HCEC 1CT (cell line): ENCODE measurements around the gene NOD2.

ENCODE experiments used
- DNase-seq: peaks from one replicate; pipeline ENCODE4 v3.0.0-alpha.2; 2017

The NOD2 gene

DNA sequence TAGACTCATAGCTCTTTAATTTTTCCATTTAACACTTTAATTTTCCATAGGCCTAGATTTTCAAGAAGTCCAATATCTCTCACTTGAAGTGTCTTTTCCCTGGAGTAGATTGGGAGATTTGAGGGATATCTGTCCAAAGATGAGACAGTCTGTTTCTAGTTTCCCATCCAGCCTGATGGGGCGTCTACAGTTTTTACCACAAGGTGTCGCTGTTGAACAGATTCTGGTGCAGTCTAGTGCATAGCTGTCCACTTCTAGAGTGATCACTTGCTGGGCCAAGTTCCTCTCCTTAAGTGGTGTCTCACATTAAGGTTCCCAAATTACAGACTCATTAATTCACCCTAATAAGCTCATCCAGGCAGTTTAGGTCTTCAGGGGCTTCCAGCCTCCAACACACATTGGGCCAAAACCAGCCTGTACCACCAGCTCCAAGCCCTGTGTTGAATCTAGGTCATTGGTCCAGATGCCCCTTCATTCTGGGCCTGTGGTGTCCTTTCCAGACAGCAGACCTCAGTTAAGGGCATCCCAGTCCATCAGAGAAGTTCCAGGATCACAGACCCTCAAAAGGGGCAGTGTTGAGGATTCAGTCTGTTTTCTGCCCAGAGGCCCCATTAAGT lies 21.7 kb upstream of the NOD2 start:
- DNase-seq, result no peak

- no peak for DNase-seq
These were observed 19.7 kb upstream of the NOD2 start for GRCh38 chr16:50673496-50674275.

DNA sequence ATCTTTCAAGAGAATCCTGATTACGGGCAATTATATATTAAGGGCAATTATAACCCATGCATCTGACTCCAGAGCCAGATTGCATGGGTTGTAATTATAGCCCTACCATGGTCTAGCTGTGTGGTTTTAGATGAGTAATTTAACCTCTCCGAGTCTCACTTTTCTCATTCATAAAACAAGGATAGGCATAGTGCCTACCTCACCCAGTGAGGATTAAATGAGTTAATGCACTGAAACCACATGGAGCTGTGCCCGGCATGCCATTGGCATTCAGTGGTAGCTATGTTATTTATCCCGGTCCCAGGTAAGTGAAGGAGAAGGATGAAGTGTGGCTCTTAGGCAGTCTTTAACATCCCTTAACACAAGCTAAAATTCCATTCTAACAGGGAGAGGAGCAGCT lies 18.6 kb upstream of the NOD2 start:
- no peak for DNase-seq

DNA sequence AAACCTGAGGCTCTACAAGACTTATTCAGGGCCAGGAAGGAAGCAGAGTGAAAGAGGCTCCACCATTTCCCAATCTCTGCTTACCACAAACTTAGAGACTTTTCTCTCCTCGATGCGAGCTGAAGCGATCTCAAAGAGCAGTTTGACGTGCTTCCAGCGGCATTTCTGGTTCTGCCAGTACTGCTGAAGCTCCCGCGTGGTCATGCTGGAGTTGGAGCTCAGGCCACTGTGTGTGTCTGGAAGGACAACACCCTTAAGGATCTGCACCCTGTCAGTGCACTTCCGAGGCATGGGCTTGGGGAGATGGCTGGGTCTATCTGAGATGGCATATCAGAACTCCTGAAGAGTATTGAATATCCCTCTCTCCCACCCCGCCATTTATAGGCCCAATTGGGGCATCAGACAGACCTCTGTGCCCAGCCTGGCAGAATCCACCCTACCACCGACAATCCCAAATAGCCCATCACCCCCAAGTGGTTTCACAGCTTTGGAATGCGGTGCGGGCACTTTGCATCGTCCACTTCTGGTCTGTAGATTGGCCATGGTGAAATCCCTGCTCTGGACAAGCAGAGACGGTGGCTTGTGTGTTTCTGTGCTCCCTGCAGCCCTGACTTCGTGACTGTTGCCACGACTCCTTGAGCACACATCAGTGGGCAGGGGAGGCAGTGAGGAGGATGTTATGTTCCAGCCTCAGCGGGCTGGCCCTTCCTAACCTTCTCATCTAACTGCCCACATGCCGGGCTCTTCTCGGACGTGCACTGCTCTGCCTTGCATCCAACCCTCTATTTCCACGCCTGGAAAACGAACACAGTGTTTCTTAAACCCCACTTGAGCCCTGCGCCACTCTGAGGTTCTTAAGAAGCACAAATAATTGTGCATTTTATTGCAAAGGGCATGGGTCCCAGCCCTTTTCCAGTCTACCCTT lies 17.5 kb upstream of the NOD2 start:
- DNase-seq, result no peak

GRCh38 chr16:50676684-50677225 lies 16.7 kb upstream of the NOD2 start:
- no peak for DNase-seq

GRCh38 chr16:50677351-50677750 lies 16.1 kb upstream of the NOD2 start:
- no peak for DNase-seq

DNA sequence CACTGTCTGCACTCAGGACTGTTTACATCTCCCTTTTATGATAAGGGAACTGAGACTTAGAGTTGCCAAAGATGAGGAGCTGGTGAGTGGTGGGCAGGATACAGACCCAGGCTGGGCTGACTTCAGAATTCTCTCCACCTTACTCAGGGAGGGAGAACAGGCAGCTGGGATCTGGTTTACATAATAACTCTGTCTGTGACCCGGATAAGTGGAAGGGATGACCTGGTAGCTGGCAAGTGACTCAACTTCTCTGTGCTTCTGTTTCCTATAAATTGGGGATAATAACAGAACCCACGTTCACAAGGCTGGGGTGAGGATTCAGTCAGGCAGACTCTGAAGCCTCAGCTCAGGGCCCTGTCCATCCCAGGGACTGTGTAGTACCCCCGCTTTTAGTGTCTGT lies 14.9 kb upstream of the NOD2 start:
- DNase-seq, result no peak

GRCh38 chr16:50679266-50679665 lies 14.1 kb upstream of the NOD2 start:
- DNase-seq, result no peak

GRCh38 chr16:50679676-50680555 lies 13.5 kb upstream of the NOD2 start:
- DNase-seq, result no peak

DNA sequence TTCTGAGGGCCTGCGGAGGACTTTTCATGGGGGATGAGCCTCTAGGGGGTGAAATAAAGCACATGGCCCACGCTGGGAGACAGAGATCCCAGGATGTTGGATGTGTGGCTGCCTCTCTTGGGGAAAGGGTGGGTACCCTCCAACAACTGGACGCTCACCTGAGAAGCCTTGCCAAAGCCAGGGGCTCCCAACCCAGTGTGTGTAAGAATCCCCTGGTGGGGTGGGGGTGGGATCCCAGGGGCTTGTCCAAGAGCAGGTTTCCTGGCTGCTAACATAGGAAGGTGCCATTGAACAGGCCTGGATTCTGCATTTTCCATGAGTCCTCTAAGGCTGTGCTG lies 12.9 kb upstream of the NOD2 start:
- DNase-seq, result no peak

DNA sequence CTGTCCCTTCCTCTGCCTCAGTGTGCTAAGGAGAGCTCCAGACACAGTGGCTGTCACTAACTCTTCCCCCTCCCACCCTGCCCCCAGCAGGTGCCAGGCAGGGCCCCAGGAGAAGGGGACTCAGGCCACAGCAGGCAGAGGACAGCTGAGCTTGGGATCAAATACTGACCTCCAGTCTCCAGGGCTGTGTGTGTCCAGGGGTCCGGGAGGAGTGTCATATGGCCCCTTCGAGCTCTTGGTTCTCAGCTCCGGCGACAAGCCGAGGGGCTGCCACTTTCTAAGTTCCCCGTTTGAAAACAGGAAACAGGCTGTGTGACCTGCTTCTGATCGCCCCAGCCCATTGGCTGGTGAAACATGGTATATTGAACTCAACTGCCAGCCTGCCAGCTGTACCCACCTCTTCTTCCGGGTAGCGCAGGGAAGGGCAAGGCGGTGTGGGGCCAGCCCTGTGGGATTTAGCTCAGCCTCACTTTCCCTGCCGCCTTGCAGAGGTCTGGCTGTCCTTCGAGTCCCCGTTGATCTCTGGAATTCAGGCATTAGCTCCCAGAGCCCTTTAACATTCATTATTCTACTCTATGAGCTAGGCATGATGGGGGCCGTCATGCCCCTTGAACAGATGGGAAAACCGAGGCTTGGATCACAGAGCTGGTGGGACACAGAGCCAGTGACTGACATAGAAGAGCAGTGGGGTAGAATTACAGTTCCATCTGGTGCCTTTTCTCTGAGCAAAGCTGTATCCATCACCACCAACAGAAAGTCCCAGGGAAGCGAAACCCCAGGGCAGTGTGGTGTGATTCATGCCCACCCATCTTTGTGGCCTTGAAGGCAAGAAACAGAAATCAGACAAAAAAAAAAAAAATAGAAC lies 12.2 kb upstream of the NOD2 start, which contains the start of gene SNX20:
Gene SNX20, minus strand, starts transcription at position 292 of the 865 bp plus-strand sequence. CDS start 3,786 bp downstream, outside the sequence.
- DNase-seq, result no peak

GRCh38 chr16:50683689-50684374 lies 9.6 kb upstream of the NOD2 start:
- no peak for DNase-seq

- no peak for DNase-seq
These were observed 8.5 kb upstream of the NOD2 start for GRCh38 chr16:50684823-50685461.

DNA sequence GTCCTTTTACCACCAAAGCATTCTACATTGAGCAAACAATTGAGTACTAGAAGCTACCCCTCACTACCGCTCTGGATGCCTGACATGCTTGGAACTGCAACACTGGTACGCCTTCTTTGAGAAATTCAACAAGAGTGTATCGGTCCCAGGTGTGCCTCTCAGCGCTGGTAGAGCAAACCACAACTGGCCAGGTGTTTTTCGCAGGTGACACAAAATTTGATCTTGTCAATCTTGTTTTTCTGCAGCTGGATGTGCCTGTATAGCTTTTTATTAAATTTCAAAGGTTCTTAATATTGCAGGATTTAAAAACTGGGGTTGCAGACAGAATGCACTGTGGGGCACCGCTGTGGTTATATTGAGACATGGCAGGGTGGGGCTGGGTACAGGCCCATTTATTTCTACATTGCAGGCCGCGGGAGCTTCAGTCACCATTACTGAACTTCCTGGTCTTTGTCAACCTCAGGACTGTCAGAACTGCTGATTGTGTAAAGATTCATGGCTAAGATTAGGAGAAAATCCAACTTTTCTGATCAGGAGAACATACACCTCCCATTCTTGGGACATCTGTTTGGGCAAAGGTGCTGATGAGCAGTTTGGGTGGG lies 7.8 kb upstream of the NOD2 start:
- no peak for DNase-seq

- no peak for DNase-seq
These were observed 5.3 kb upstream of the NOD2 start for GRCh38 chr16:50688083-50688482.

DNA sequence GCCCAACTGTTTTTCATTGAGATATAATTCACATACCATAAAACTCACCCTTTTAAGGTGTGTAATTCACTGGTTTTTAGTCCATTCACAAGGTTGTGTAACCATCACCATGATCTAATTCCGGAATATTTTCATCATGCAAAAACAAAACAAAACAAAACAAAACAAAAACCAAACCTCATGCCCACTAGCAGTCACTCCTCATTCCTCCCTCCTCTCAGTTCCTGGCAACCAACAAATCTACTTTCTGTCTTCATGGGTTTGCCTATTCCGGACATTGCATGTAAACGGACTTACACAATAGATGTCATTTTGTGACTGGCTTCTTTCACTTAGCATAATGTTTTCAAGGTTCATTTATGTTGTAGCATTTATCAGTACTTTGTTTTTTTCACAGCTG lies 4.5 kb upstream of the NOD2 start:
- no peak for DNase-seq

GRCh38 chr16:50690177-50690576 lies 3.2 kb upstream of the NOD2 start:
- DNase-seq, result no peak

GRCh38 chr16:50692644-50692998 lies 785 bp upstream of the NOD2 start:
- DNase-seq, result no peak

GRCh38 chr16:50694206-50694605 lies 800 bp downstream of the NOD2 start:
- no peak for DNase-seq
